Measurements from ENCODE around the gene RPL10. TPM values are rescaled to one million over a fixed set of nuclear protein-coding genes. Genes with fewer than 3 reads are reported as not detected.
"Not testable (repeated sequence)": the region's sequence is repeated elsewhere in the genome, so short reads cannot be mapped to it uniquely, and the experiment has no call there.

Gene RPL10
- total RNA-seq, 2 donors from 2014 or later = 2,142 to 2,551 TPM

DNA sequence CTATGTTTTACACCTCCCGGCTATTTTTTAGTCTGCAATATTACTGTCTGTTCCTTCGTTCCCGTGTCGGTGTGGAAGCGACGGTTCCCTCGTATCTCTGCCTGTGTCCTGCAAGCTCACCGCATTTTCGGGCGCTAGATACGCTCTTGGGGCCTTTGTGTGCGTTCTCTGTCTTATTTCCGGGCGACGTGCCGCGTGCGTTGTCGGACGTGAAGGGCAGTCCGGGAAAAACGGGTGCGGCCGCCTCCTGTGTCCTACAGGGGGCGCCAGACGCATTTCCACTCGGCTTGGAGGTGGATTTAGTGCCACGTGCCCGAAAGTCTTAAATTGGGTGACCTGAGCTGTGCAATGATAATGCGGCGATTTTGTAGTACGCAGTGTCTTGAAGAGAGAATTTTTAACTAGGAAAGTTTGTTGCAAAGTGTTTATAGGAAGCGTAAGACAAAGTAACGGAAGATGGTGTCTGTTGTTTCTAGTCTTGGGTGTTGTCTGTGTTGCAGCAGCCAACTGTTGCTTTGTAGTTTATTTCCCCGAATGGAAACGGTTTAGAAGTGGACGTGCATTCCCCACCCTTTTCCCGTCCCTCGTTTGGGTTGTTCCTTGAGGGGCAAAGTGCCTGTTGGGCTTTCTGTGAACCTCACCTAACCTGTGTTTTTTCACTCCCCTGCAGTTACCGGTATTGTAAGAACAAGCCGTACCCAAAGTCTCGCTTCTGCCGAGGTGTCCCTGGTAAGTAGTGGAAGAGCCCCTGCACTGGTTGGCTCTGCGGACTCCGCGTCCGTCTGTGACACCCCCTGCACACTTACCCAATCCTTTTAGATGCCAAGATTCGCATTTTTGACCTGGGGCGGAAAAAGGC, 720 bp downstream of the RPL10 start:
- TF ChIP-seq, protein P1, sequence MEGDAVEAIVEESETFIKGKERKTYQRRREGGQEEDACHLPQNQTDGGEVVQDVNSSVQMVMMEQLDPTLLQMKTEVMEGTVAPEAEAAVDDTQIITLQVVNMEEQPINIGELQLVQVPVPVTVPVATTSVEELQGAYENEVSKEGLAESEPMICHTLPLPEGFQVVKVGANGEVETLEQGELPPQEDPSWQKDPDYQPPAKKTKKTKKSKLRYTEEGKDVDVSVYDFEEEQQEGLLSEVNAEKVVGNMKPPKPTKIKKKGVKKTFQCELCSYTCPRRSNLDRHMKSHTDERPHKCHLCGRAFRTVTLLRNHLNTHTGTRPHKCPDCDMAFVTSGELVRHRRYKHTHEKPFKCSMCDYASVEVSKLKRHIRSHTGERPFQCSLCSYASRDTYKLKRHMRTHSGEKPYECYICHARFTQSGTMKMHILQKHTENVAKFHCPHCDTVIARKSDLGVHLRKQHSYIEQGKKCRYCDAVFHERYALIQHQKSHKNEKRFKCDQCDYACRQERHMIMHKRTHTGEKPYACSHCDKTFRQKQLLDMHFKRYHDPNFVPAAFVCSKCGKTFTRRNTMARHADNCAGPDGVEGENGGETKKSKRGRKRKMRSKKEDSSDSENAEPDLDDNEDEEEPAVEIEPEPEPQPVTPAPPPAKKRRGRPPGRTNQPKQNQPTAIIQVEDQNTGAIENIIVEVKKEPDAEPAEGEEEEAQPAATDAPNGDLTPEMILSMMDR (conservative IDR thresholded peaks at IDR 0.05) = peak; percentile 86
- Mint-ChIP-seq H3K36me3 (ENCODE audit: low read depth) (peaks cover 24% of the 10 kb centered on the region), H3K4me1 (peaks cover 5% of the 10 kb centered on the region), H3K27ac (peak overlapping the region; percentile 98), H3K4me3 (peak overlapping the region; percentile 91), H3K27me3 (ENCODE audit: insufficient read depth) (no peaks in the 10 kb centered on the region), H3K9me3 (peaks cover 62% of the 10 kb centered on the region)
- no peaks in the 10 kb centered on the region for H3K9me3 ChIP-seq (ENCODE audit: control insufficient read depth, low read length)
- H3K4me1 ChIP-seq (ENCODE audit: control insufficient read depth, insufficient read depth, low read length) = no peaks in the 10 kb centered on the region
- peak overlapping the region; percentile 96 for H3K4me3 ChIP-seq (ENCODE audit: low read length)
- peaks cover 22% of the 10 kb centered on the region for H3K36me3 ChIP-seq (ENCODE audit: control insufficient read depth, insufficient read depth, low read length)
- H3K27me3 ChIP-seq (ENCODE audit: control insufficient read depth, insufficient read depth, low read length, poor library complexity, severe bottlenecking) = no peaks in the 10 kb centered on the region
- peak; percentile 85 for DNase-seq
- 1 to 9% methylated on average over 10 to 49 of the region's 49 CpGs for WGBS, 2 experiments (ENCODE audit: insufficient coverage in 1 of 2, insufficient read length in 1 of 2)
- H3K27ac ChIP-seq (ENCODE audit: low read depth, low read length) = peak overlapping the region; percentile 96
- H3K9ac ChIP-seq (ENCODE audit: extremely low read depth, low read length, poor library complexity, severe bottlenecking) = peak overlapping the region; percentile 99

DNA sequence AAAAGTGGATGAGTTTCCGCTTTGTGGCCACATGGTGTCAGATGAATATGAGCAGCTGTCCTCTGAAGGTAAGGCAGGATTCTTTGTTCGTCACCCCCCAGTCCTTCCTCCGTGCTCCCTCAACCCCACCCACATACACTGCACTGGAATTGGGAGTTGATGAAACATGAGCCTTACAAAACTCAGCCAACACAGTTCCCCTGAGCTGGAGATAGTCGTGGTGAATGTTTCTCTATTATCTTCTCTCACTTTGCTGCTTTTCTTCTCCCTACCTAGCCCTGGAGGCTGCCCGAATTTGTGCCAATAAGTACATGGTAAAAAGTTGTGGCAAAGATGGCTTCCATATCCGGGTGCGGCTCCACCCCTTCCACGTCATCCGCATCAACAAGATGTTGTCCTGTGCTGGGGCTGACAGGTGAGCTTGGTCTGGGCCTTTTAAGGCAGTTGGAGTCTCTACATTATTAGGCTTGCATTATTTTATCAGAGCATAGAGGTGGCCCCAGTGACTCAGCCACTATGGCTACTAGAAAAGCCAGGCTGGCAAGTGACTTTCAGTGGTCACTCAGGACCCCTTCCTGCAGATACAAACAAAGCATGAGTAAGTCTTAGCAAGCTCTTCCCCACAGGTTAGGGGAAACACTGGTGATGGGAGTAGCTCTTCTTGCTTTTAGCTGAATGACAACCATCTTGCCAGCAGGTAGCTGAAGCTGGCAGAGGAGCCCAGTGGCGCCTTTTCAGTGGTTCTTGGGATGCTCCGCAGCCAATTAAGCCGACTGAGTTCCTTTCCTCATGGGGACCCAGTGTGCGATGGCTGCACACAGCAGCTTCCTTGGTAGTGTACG, 1.6 kb downstream of the RPL10 start:
- Histone ChIP-seq H3K4me3 (ENCODE audit: low read length) (peak overlapping the region; percentile 96), H3K9me3 (ENCODE audit: control insufficient read depth, low read length) (no peaks in the 10 kb centered on the region), H3K36me3 (ENCODE audit: control insufficient read depth, insufficient read depth, low read length) (peaks cover 22% of the 10 kb centered on the region), H3K27ac (ENCODE audit: low read depth, low read length) (no peak overlapping the region), H3K4me1 (ENCODE audit: control insufficient read depth, insufficient read depth, low read length) (no peaks in the 10 kb centered on the region), H3K27me3 (ENCODE audit: control insufficient read depth, insufficient read depth, low read length, poor library complexity, severe bottlenecking) (no peaks in the 10 kb centered on the region), H3K9ac (ENCODE audit: extremely low read depth, low read length, poor library complexity, severe bottlenecking) (peak overlapping the region; percentile 99)
- Mint-ChIP-seq H3K4me3 (peak overlapping the region; percentile 91), H3K27me3 (ENCODE audit: insufficient read depth) (no peaks in the 10 kb centered on the region), H3K36me3 (ENCODE audit: low read depth) (peaks cover 24% of the 10 kb centered on the region), H3K4me1 (peaks cover 5% of the 10 kb centered on the region), H3K9me3 (peaks cover 70% of the 10 kb centered on the region), H3K27ac (peak overlapping the region; percentile 98)
- TF ChIP-seq, protein P1 (conservative IDR thresholded peaks at IDR 0.05) = no peak
- DNase-seq = peak; percentile 31
- WGBS, 2 experiments (ENCODE audit: insufficient coverage in 1 of 2, insufficient read length in 1 of 2) = 67% methylated on average over 13 of the region's 14 CpGs; no CpG with 5 or more reads in 1 of the 2 experiments

DNA sequence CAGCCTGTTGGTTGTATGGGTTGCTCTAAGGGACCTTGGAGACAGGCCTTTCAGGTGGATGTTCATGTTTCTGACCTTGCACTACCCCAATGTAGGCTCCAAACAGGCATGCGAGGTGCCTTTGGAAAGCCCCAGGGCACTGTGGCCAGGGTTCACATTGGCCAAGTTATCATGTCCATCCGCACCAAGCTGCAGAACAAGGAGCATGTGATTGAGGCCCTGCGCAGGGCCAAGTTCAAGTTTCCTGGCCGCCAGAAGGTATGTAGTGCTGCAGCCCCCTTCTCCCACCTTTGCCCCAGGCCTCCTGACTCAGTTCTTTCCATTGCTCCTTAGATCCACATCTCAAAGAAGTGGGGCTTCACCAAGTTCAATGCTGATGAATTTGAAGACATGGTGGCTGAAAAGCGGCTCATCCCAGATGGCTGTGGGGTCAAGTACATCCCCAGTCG, 2.2 kb downstream of the RPL10 start:
- Histone ChIP-seq H3K36me3 (ENCODE audit: control insufficient read depth, insufficient read depth, low read length) (peaks cover 22% of the 10 kb centered on the region), H3K4me3 (ENCODE audit: low read length) (peak overlapping the region; percentile 96)
- not testable (repeated sequence) for H3K9ac ChIP-seq (ENCODE audit: extremely low read depth, low read length, poor library complexity, severe bottlenecking); H3K9me3 ChIP-seq (ENCODE audit: control insufficient read depth, low read length); DNase-seq; H3K27ac ChIP-seq (ENCODE audit: low read depth, low read length); H3K27me3 Mint-ChIP-seq (ENCODE audit: insufficient read depth); H3K4me1 ChIP-seq (ENCODE audit: control insufficient read depth, insufficient read depth, low read length); H3K27me3 ChIP-seq (ENCODE audit: control insufficient read depth, insufficient read depth, low read length, poor library complexity, severe bottlenecking); H3K4me1 Mint-ChIP-seq
- peaks cover 24% of the 10 kb centered on the region for H3K36me3 Mint-ChIP-seq (ENCODE audit: low read depth)
- H3K9me3 Mint-ChIP-seq = peaks cover 77% of the 10 kb centered on the region
- peak overlapping the region; percentile 55 for H3K27ac Mint-ChIP-seq
- peak overlapping the region; percentile 91 for H3K4me3 Mint-ChIP-seq
- 93% methylated on average over 4 of the region's 6 CpGs; no CpG with 5 or more reads in 1 of the 2 experiments for WGBS, 2 experiments (ENCODE audit: insufficient coverage in 1 of 2, insufficient read length in 1 of 2)
